Upper lobe of right lung (tissue), 1 donor: ENCODE measurements around the gene P2RX3. TPM values are rescaled to one million over a fixed set of nuclear protein-coding genes. Genes with fewer than 3 reads are reported as not detected.

Experiments
- ATAC-seq: fragments of 200-7000 bp; cut with Tn5 transposase; one replicate; pipeline ENCODE4 v1.9.1; 2020; ENCODE audit warnings: mild to moderate bottlenecking, moderate library complexity
- DNase-seq: peaks from one replicate; pipeline ENCODE4 v3.0.0-alpha.2; 2020
- H3K27ac ChIP-seq: fragments of 200-600 bp; one replicate; pipeline ENCODE4 v1.8.0; 2022
- H3K27me3 ChIP-seq: fragments of 200-600 bp; one replicate; pipeline ENCODE4 v1.8.0; 2022; ENCODE audit warnings: mild to moderate bottlenecking
- H3K36me3 ChIP-seq: fragments of 200-600 bp; one replicate; pipeline ENCODE4 v1.8.0; 2022
- H3K4me1 ChIP-seq: fragments of 200-600 bp; one replicate; pipeline ENCODE4 v1.8.0; 2022
- H3K4me3 ChIP-seq: fragments of 200-600 bp; one replicate; pipeline ENCODE4 v1.8.0; 2022; ENCODE audit warnings: mild to moderate bottlenecking
- H3K9me3 ChIP-seq: fragments of 200-600 bp; one replicate; pipeline ENCODE4 v1.8.0; 2022
- intact Hi-C: fragments of 100-400 bp; cut with DNase I; formaldehyde crosslinking; loops from one replicate; pipeline ENCODE4 v1.11.0; 2022
- total RNA-seq: library from RNA; stranded (reverse); fragmentation: NEBNext Ultra II Directional; extraction: Animal tissue kit (Norgen Biotek cat#: 25700); gene quantifications from one replicate; pipeline ENCODE4 v1.2.1, GENCODE V29; 2021
- TF ChIP-seq, protein P1 (sequence below): fragments of 200-600 bp; IDR thresholded peaks from one replicate; pipeline ENCODE4 v1.8.0; 2022; ENCODE audit warnings: antibody characterized with exemption
- donor health status: DM: no; HTN: yes; CAD: no; lungs with severe emphysema.

Gene P2RX3
- total RNA-seq, 1 donor from 2014 or later: not detected

DNA sequence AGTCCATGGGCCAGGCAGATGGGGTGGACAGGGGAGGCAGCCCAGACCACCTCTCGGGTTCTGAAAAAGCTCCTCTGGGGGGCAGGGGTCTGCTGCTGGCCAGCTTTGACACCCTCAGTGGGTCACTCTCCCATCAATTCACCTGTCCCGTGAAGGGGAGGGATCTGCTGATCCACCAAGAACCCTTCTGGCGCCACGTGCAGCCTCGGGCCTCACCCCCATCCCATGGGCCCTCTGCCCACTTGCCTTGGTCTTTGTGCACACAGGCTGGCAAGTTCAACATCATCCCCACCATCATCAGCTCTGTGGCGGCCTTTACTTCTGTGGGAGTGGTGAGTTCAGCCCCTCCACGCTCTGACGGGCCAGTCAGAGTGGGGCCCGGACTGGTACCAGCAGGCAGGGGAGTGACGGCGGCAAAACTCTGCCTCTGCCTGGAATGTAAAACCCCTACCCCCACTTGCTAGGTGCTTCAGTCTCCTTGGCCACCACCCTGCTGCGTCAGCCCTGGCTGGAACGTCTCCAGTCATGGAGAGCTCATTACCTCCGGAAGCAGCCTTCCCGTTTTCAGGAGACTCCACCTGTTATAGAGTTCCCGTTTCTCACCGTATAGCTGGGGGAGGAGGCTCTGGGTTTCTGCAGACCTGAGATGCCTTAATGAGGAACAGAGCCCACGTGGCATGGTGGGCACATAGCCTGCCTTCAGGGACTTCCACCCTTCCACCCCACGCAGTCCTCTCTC, 30.1 kb downstream of the P2RX3 start:
- no peaks in the 10 kb centered on the region for H3K4me1 ChIP-seq
- H3K27ac ChIP-seq: no peak overlapping the region
- intact Hi-C loops: no loop called here
- H3K9me3 ChIP-seq: no peaks in the 10 kb centered on the region
- ATAC-seq (peak; percentile 85), DNase-seq (peak; percentile 86)
- H3K27me3 ChIP-seq: no peaks in the 10 kb centered on the region
- no peaks in the 10 kb centered on the region for H3K36me3 ChIP-seq
- TF ChIP-seq, protein P1, sequence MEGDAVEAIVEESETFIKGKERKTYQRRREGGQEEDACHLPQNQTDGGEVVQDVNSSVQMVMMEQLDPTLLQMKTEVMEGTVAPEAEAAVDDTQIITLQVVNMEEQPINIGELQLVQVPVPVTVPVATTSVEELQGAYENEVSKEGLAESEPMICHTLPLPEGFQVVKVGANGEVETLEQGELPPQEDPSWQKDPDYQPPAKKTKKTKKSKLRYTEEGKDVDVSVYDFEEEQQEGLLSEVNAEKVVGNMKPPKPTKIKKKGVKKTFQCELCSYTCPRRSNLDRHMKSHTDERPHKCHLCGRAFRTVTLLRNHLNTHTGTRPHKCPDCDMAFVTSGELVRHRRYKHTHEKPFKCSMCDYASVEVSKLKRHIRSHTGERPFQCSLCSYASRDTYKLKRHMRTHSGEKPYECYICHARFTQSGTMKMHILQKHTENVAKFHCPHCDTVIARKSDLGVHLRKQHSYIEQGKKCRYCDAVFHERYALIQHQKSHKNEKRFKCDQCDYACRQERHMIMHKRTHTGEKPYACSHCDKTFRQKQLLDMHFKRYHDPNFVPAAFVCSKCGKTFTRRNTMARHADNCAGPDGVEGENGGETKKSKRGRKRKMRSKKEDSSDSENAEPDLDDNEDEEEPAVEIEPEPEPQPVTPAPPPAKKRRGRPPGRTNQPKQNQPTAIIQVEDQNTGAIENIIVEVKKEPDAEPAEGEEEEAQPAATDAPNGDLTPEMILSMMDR: no peak
- no peak overlapping the region for H3K4me3 ChIP-seq

DNA sequence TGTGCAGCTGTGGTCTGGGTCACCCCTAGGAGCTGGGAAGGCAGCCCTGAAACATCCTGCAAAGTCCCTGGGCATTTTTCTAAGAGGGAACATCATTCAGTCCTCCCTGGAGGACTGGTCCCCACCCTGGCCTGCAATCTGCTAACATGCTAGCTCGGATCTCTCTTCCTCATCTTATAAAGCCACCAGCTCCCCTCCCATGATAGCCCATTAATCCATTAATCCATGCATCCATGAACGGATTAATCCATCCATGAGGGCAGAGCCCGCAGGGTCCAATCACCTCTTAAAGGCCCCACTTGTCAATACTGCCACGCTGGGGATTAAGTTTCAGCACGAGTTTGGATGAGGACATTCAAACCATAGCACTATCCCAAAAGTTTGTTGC, 30.7 kb downstream of the P2RX3 start:
- DNase-seq (no peak), ATAC-seq (no peak)
- no peaks in the 10 kb centered on the region for H3K9me3 ChIP-seq
- no peak overlapping the region for H3K27ac ChIP-seq
- TF ChIP-seq, protein P1: no peak
- intact Hi-C loops: no loop called here
- no peaks in the 10 kb centered on the region for H3K36me3 ChIP-seq
- no peak overlapping the region for H3K4me3 ChIP-seq
- H3K4me1 ChIP-seq: no peaks in the 10 kb centered on the region
- H3K27me3 ChIP-seq: no peaks in the 10 kb centered on the region

DNA sequence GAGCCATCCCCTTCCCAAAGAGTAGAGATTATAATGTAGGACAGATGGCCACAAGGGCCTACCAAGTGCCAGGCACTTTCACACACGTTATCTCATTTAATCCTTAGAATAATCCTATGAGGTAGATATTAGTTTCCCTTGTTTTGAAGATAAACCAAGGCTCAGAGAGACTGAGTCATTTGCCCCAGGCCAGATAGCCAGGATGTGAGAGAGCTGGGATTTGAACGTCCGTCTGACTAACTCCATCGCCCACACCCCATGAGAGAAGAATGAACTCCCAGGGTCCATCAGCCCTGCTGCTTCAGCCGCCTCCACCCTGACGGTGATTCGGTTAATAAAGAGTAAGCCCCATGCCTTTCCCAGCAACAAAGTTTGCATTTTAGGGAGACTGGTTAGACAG, 32.1 kb downstream of the P2RX3 start:
- no peak for ATAC-seq
- H3K4me3 ChIP-seq: no peak overlapping the region
- H3K36me3 ChIP-seq: no peaks in the 10 kb centered on the region
- no peak overlapping the region for H3K27ac ChIP-seq
- TF ChIP-seq, protein P1: no peak
- intact Hi-C loops: no loop called here
- H3K4me1 ChIP-seq: no peaks in the 10 kb centered on the region
- no peaks in the 10 kb centered on the region for H3K27me3 ChIP-seq
- H3K9me3 ChIP-seq: no peaks in the 10 kb centered on the region
- DNase-seq: no peak

DNA sequence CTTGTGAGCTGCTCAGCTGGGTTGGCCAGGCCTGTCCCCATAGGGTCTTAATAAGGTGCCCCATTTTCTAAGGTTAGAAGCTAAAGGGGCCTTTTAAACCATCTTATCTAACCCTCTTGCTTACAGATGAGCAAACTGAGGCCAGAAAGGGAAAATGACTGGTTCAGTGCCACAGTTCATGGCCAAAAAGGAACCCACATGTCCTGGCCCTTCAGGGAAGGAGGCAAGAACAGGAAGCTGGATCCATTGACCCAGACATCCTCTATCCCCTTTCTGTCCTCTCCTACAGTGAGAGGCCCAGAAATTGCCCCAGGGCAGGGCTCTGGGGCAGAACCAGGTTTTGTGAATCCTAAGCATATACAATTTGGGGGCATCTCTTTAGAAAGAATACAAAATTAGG, 32.8 kb downstream of the P2RX3 start:
- DNase-seq (no peak), ATAC-seq (no peak)
- Histone ChIP-seq H3K4me3 (no peak overlapping the region), H3K27me3 (no peaks in the 10 kb centered on the region), H3K27ac (no peak overlapping the region), H3K4me1 (no peaks in the 10 kb centered on the region), H3K36me3 (no peaks in the 10 kb centered on the region), H3K9me3 (no peaks in the 10 kb centered on the region)
- intact Hi-C loops: no loop called here
- TF ChIP-seq, protein P1: no peak

DNA sequence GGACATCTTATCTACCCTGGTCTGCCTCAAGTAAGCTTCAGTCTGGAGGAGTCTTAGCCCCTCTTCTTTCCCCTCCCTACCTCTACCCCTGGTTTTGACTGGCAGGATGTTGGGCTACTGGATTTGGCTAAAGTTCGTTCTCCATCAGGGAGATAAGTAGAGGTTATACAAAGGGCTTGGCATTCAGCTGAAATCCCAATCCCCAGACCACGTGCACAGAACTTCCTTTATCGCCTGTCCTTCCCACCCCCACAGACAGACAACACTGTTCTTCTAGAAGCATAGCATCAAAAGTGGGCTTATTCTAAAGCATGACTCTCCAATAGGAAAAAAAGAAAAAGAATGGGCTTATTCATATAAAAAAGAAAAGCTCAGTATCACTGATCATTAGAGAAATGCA, 35.0 kb downstream of the P2RX3 start:
- TF ChIP-seq, protein P1: no peak
- no peaks in the 10 kb centered on the region for H3K36me3 ChIP-seq
- H3K27me3 ChIP-seq: no peaks in the 10 kb centered on the region
- no peaks in the 10 kb centered on the region for H3K4me1 ChIP-seq
- H3K27ac ChIP-seq: no peak overlapping the region
- ATAC-seq: no peak
- no peak for DNase-seq
- H3K4me3 ChIP-seq: no peak overlapping the region
- intact Hi-C loops: no loop called here
- H3K9me3 ChIP-seq: no peaks in the 10 kb centered on the region

DNA sequence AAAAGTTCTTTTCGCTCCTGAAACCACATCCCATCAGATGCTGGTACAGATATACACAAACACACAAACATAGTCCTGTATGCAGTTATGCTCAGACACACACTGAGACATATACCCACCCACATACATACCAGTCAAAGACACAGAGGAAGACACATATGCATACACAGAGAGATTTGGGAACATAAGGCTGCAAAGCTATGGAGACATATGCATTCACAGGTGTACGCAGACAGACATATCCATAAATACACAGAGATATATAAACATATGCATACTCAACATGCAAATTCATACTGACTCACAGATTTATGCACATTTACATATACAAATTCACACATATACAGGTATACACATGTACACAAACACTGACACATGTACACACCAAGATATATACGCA, 36.8 kb downstream of the P2RX3 start:
- no peak for ATAC-seq
- H3K4me1 ChIP-seq: no peaks in the 10 kb centered on the region
- no peak overlapping the region for H3K27ac ChIP-seq
- DNase-seq: no peak
- H3K36me3 ChIP-seq: no peaks in the 10 kb centered on the region
- no peak overlapping the region for H3K4me3 ChIP-seq
- TF ChIP-seq, protein P1: no peak
- no peaks in the 10 kb centered on the region for H3K9me3 ChIP-seq
- intact Hi-C loops: no loop called here
- H3K27me3 ChIP-seq: no peaks in the 10 kb centered on the region
